Right lobe of liver (tissue), 4 donors: ENCODE results near the gene TSPO.

ENCODE experiments used
- CTCF ChIP-seq, 4 donors: fragments of 200-600 bp in 3 of 4; fragments of 450-650 bp in 1 of 4; IDR thresholded peaks; one replicate each; pipeline versions ENCODE4 v1.5.1 to v1.8.0; 2016 to 2022; ENCODE audit warnings: antibody characterized with exemption in 4 of 4, mild to moderate bottlenecking in 2 of 4
- POLR2A ChIP-seq: fragments of 450-650 bp; IDR thresholded peaks from one replicate; pipeline ENCODE4 v1.6.1; 2017; ENCODE audit warnings: antibody characterized with exemption, mild to moderate bottlenecking
- donor health status: DM: no; HTN: no; CAD: no.
- donor health status: DM: no; HTN: no; CAD: no.
- donor health status: DM: no; HTN: yes; CAD: no.

- no peak for TF ChIP-seq CTCF (IDR thresholded peaks at IDR 0.05)
- TF ChIP-seq POLR2A = no peak
Observed at GRCh38 chr22:43179911-43180195, 28.5 kb downstream of the TSPO start.
